H1 (cell line): ENCODE measurements around the gene EVI2B.

Experiments
- ATF3 ChIP-seq: IDR thresholded peaks from 2 replicates; pipeline ENCODE4 v1.6.1; 2011; ENCODE audit warnings: low read depth, mild to moderate bottlenecking, low read length; ENCODE audit not compliant: insufficient read depth
- CHD1 ChIP-seq: IDR thresholded peaks from 2 replicates; pipeline ENCODE4 v1.6.1; 2012; ENCODE audit warnings: low read depth, low read length, improper control_type of control experiment
- SP1 ChIP-seq: IDR thresholded peaks from 2 replicates; pipeline ENCODE4 v1.6.1; 2011; ENCODE audit warnings: low read depth, low read length

DNA sequence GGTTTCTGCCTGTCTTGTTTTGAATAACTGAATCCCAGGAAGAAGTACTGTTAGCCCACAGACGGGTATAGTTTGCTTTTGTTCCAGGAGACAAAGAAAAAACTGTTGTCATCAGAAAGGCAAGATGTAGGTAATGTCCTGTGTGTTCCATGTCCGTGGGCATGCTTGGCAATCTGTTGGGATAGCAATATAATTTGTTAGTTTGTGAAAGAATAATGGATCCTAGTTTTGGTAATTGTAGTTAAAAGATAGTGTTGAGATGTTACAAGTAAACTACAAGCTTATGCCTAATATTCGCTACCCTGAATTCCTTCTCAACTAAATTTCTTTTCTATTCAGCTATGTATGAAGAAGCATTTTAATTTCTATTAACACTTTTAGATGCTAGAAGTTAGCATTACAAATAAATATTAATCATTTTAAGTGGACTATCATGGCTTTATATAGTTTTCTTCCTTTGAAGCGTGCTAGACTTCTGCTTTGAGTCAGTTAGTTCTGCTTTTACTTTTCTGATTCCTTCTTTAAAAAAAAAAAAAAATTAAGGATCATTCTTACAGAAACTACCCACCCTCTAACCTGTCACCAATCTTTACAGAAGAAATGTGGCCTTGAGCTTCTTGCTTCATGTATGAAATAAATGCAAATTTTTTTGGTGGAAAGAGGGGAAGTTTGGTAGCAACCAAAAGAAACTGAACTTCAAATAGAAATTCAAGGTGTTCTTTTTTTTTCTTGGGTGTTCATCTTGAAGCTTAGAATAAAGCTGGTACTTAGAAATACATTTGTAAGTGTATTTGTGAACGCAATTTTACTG lies 5.2 kb upstream of the EVI2B start:
- TF ChIP-seq CHD1 (no peak), SP1 (no peak), ATF3 (no peak)
